GM12873 (cell line): ENCODE results near the gene BCAR1.

Source experiments
- CTCF ChIP-seq: IDR thresholded peaks from 2 replicates; pipeline ENCODE4 v1.5.1; 2012; ENCODE audit warnings: low read depth, mild to moderate bottlenecking, moderate library complexity, low read length, control low read depth; ENCODE audit not compliant: insufficient read depth; ENCODE audit errors: missing control alignments

Gene BCAR1

GRCh38 chr16:75238853-75239541 is 12.4 kb downstream of the BCAR1 start:
- TF ChIP-seq CTCF, result no peak

- no peak for TF ChIP-seq CTCF
These were observed 13.1 kb downstream of the BCAR1 start for GRCh38 chr16:75238132-75238852.

GRCh38 chr16:75237398-75238131 is 13.9 kb downstream of the BCAR1 start:
- TF ChIP-seq CTCF, result no peak

- TF ChIP-seq CTCF, result no peak
These were observed 14.6 kb downstream of the BCAR1 start for GRCh38 chr16:75236736-75237397.

GRCh38 chr16:75236232-75236631 is 15.2 kb downstream of the BCAR1 start:
- no peak for TF ChIP-seq CTCF

- no peak for TF ChIP-seq CTCF
These were observed 15.7 kb downstream of the BCAR1 start for GRCh38 chr16:75235721-75236193.
